ENCODE data around the gene CENPQ. TPM values are rescaled to one million over a fixed set of nuclear protein-coding genes. Genes with fewer than 3 reads are reported as not detected.
"Not testable (repeated sequence)": the region's sequence is repeated elsewhere in the genome, so short reads cannot be mapped to it uniquely, and the experiment has no call there.

Gene CENPQ
- total RNA-seq, 1 experiment from 2014 or later = 11.7 TPM

GRCh38 chr6:49464691-49465090 is 1.5 kb downstream of the CENPQ start:
- ChIA-PET CTCF (no interaction called here), POLR2A (ENCODE audit: low non-redundant PET) (no interaction called here)
- Histone ChIP-seq H3K27me3 (replicated peaks; ENCODE audit: insufficient read depth, low read depth, low read length, poor library complexity) (no peaks in the 10 kb centered on the region), H3K4me1 (ENCODE audit: insufficient read depth, low read length, poor library complexity, severe bottlenecking) (peaks cover 8% of the 10 kb centered on the region), H3K27ac (ENCODE audit: low read depth, low read length, poor library complexity, severe bottlenecking) (no peak overlapping the region), H3K4me3 (ENCODE audit: low read depth, low read length, poor library complexity, severe bottlenecking) (peak overlapping the region; percentile 66), H3K9me3 (ENCODE audit: low read depth, low read length, poor library complexity, severe bottlenecking) (no peaks in the 10 kb centered on the region), H3K36me3 (ENCODE audit: insufficient read depth, low read length, poor library complexity, severe bottlenecking) (no peaks in the 10 kb centered on the region)
- intact Hi-C loops (cut with micrococcal nuclease; ENCODE audit: unreplicated experiment) = loop anchor here (5.0 kb wide), 1 partner anchor 383 kb away; no protein-coding TSS in a partner anchor
- no peak for DNase-seq (ENCODE audit: low spot score)
- TF ChIP-seq EZH2 (IDR thresholded peaks at IDR 0.05; ENCODE audit: borderline replicate concordance, low read depth, low read length, poor library complexity, severe bottlenecking) = no peak
- no TSS peak for BruUV-seq (replicated peaks)

- Histone ChIP-seq H3K4me3 (ENCODE audit: low read depth, low read length, poor library complexity, severe bottlenecking) (no peak overlapping the region), H3K27me3 (replicated peaks; ENCODE audit: insufficient read depth, low read depth, low read length, poor library complexity) (no peaks in the 10 kb centered on the region), H3K27ac (ENCODE audit: low read depth, low read length, poor library complexity, severe bottlenecking) (no peak overlapping the region), H3K9me3 (ENCODE audit: low read depth, low read length, poor library complexity, severe bottlenecking) (no peaks in the 10 kb centered on the region), H3K36me3 (ENCODE audit: insufficient read depth, low read length, poor library complexity, severe bottlenecking) (peaks cover 26% of the 10 kb centered on the region), H3K4me1 (ENCODE audit: insufficient read depth, low read length, poor library complexity, severe bottlenecking) (no peaks in the 10 kb centered on the region)
- intact Hi-C loops (cut with micrococcal nuclease; ENCODE audit: unreplicated experiment) = no loop called here
- ChIA-PET POLR2A (ENCODE audit: low non-redundant PET) (no interaction called here), CTCF (no interaction called here)
- BruUV-seq (replicated peaks) = no TSS peak
- TF ChIP-seq EZH2 (IDR thresholded peaks at IDR 0.05; ENCODE audit: borderline replicate concordance, low read depth, low read length, poor library complexity, severe bottlenecking) (no peak), CTCF (conservative IDR thresholded peaks at IDR 0.05; ENCODE audit: low read depth, low read length) (no peak)
- no peak for DNase-seq (ENCODE audit: low spot score)
These were observed 4.9 kb downstream of the CENPQ start for GRCh38 chr6:49468042-49468441.

- peaks cover 20% of the 10 kb centered on the region for H3K36me3 ChIP-seq (ENCODE audit: insufficient read depth, low read length, poor library complexity, severe bottlenecking)
- CTCF ChIA-PET; H3K4me3 ChIP-seq (ENCODE audit: low read depth, low read length, poor library complexity, severe bottlenecking); DNase-seq (ENCODE audit: low spot score); H3K9me3 ChIP-seq (ENCODE audit: low read depth, low read length, poor library complexity, severe bottlenecking); POLR2A ChIA-PET (ENCODE audit: low non-redundant PET); H3K4me1 ChIP-seq (ENCODE audit: insufficient read depth, low read length, poor library complexity, severe bottlenecking); H3K27me3 ChIP-seq (replicated peaks; ENCODE audit: insufficient read depth, low read depth, low read length, poor library complexity); H3K27ac ChIP-seq (ENCODE audit: low read depth, low read length, poor library complexity, severe bottlenecking); intact Hi-C loops (cut with micrococcal nuclease; ENCODE audit: unreplicated experiment); BruUV-seq (replicated peaks): not testable (repeated sequence)
These were observed 13.4 kb downstream of the CENPQ start for GRCh38 chr6:49476564-49476963.

GRCh38 chr6:49479308-49479970 is 16.3 kb downstream of the CENPQ start:
- peak; percentile 19 for DNase-seq (ENCODE audit: low spot score)
- Histone ChIP-seq H3K36me3 (ENCODE audit: insufficient read depth, low read length, poor library complexity, severe bottlenecking) (peaks cover 3% of the 10 kb centered on the region), H3K27me3 (replicated peaks; ENCODE audit: insufficient read depth, low read depth, low read length, poor library complexity) (no peaks in the 10 kb centered on the region), H3K27ac (ENCODE audit: low read depth, low read length, poor library complexity, severe bottlenecking) (no peak overlapping the region), H3K4me3 (ENCODE audit: low read depth, low read length, poor library complexity, severe bottlenecking) (no peak overlapping the region), H3K4me1 (ENCODE audit: insufficient read depth, low read length, poor library complexity, severe bottlenecking) (no peaks in the 10 kb centered on the region), H3K9me3 (ENCODE audit: low read depth, low read length, poor library complexity, severe bottlenecking) (no peaks in the 10 kb centered on the region)
- ChIA-PET CTCF (no interaction called here), POLR2A (ENCODE audit: low non-redundant PET) (no interaction called here)
- intact Hi-C loops (cut with micrococcal nuclease; ENCODE audit: unreplicated experiment) = no loop called here
- BruUV-seq (replicated peaks) = no TSS peak
- no peak for TF ChIP-seq CTCF (conservative IDR thresholded peaks at IDR 0.05; ENCODE audit: low read depth, low read length)
- TF ChIP-seq EZH2 (IDR thresholded peaks at IDR 0.05; ENCODE audit: borderline replicate concordance, low read depth, low read length, poor library complexity, severe bottlenecking) = no peak

- intact Hi-C loops (cut with micrococcal nuclease; ENCODE audit: unreplicated experiment); H3K9me3 ChIP-seq (ENCODE audit: low read depth, low read length, poor library complexity, severe bottlenecking); CTCF ChIA-PET: not testable (repeated sequence)
These were observed 18.7 kb downstream of the CENPQ start for GRCh38 chr6:49481846-49482245.

GRCh38 chr6:49483380-49483779 is 20.2 kb downstream of the CENPQ start:
- H3K27me3 ChIP-seq (replicated peaks; ENCODE audit: insufficient read depth, low read depth, low read length, poor library complexity); H3K36me3 ChIP-seq (ENCODE audit: insufficient read depth, low read length, poor library complexity, severe bottlenecking); intact Hi-C loops (cut with micrococcal nuclease; ENCODE audit: unreplicated experiment); H3K9me3 ChIP-seq (ENCODE audit: low read depth, low read length, poor library complexity, severe bottlenecking); BruUV-seq (replicated peaks); H3K4me3 ChIP-seq (ENCODE audit: low read depth, low read length, poor library complexity, severe bottlenecking); H3K27ac ChIP-seq (ENCODE audit: low read depth, low read length, poor library complexity, severe bottlenecking); CTCF ChIA-PET; DNase-seq (ENCODE audit: low spot score); H3K4me1 ChIP-seq (ENCODE audit: insufficient read depth, low read length, poor library complexity, severe bottlenecking); POLR2A ChIA-PET (ENCODE audit: low non-redundant PET): not testable (repeated sequence)

More at GRCh38 chr6:49481846-49482245, 18.7 kb downstream of the CENPQ start:
- BruUV-seq (replicated peaks); H3K27me3 ChIP-seq (replicated peaks; ENCODE audit: insufficient read depth, low read depth, low read length, poor library complexity); H3K4me3 ChIP-seq (ENCODE audit: low read depth, low read length, poor library complexity, severe bottlenecking); DNase-seq (ENCODE audit: low spot score); H3K27ac ChIP-seq (ENCODE audit: low read depth, low read length, poor library complexity, severe bottlenecking); H3K36me3 ChIP-seq (ENCODE audit: insufficient read depth, low read length, poor library complexity, severe bottlenecking); H3K4me1 ChIP-seq (ENCODE audit: insufficient read depth, low read length, poor library complexity, severe bottlenecking); POLR2A ChIA-PET (ENCODE audit: low non-redundant PET): not testable (repeated sequence)

All from A673 (cell line).